Tibial nerve (tissue), 4 donors: ENCODE results near the gene EHF. TPM values are rescaled to one million over a fixed set of nuclear protein-coding genes. Genes with fewer than 3 reads are reported as not detected.

Experiments
- DNase-seq, 2 donors: peaks; one replicate each; pipeline ENCODE4 v3.0.0-alpha.2; 2019; ENCODE audit warnings: low spot score in 2 of 2
- H3K27ac ChIP-seq, 4 donors: fragments of 200-600 bp; sonication (generic) in 3 of 4; one replicate each; pipeline ENCODE4 v1.5.1; 2017 to 2019; ENCODE audit warnings: mild to moderate bottlenecking in 1 of 4
- H3K27me3 ChIP-seq, 2 donors: fragments of 200-600 bp; sonication (generic) in 1 of 2; one replicate each; pipeline versions ENCODE4 v1.5.1 to v1.6.0; 2017 to 2019
- H3K36me3 ChIP-seq, 3 donors: fragments of 200-600 bp; sonication (generic); one replicate each; pipeline ENCODE4 v1.5.1; 2018 to 2019
- H3K4me1 ChIP-seq, 4 donors: fragments of 200-600 bp; sonication (generic) in 3 of 4; one replicate each; pipeline ENCODE4 v1.5.1; 2017 to 2019
- H3K4me3 ChIP-seq, 4 donors: fragments of 200-600 bp; sonication (generic) in 3 of 4; one replicate each; pipeline ENCODE4 v1.5.1; 2017 to 2019; ENCODE audit warnings: mild to moderate bottlenecking in 1 of 4, moderate library complexity in 1 of 4
- H3K9me3 ChIP-seq, 4 donors: fragments of 200-600 bp; sonication (generic) in 3 of 4; one replicate each; pipeline ENCODE4 v1.5.1; 2017 to 2019
- EP300 ChIP-seq, 2 donors: sonication (generic); formaldehyde crosslinking; IDR thresholded peaks; one replicate each; pipeline ENCODE4 v1.6.1; 2017; ENCODE audit warnings: antibody characterized with exemption in 2 of 2, mild to moderate bottlenecking in 1 of 2
- POLR2A ChIP-seq, 2 donors: fragments of 450-650 bp; IDR thresholded peaks; one replicate each; pipeline ENCODE4 v1.6.1; 2017; ENCODE audit warnings: antibody characterized with exemption in 2 of 2, mild to moderate bottlenecking in 2 of 2, moderate library complexity in 2 of 2
- WGBS, 2 donors: methylation state at CpG; one replicate each; pipeline ENCODE4 v1.1.5; 2018; 5-methylcytosine and 5-hydroxymethylcytosine counted together
- total RNA-seq, 4 donors: library from RNA; depleted of rRNA; stranded (reverse); fragments of >200 nt; gene quantifications; one replicate each; pipeline ENCODE4 v1.1.0, GENCODE V29; 2016
- TF ChIP-seq, protein P1 (sequence below), 5 experiments: fragments of 200-600 bp in 3 of 5; fragments of 450-650 bp in 2 of 5; sonication (generic) in 3 of 5; IDR thresholded peaks; one replicate each; pipeline ENCODE4 v1.5.1; 2016 to 2019; ENCODE audit warnings: antibody characterized with exemption in 5 of 5, mild to moderate bottlenecking in 3 of 5, moderate library complexity in 2 of 5

Gene EHF
- total RNA-seq, 4 donors from 2014 or later: 0.22 TPM; not detected in 3

DNA sequence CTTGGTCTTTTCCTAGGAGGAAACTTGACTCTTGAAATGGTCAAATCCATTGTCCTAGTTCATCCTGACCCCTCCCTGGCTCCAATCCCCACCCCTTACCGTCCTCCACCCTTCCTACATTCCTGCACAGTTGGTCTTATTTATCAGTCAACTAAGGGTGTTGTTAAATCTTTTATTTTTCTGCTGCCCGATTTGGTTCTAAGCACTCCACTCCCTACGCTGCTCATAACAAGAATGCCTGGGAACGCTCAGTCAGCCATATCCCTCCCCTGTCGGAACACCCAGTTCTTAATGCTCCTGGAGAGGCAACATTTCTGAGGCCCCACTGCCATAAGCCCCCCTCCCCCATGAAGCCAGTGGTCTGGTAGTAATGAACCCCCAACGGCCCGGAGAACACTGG lies 9.7 kb downstream of the EHF start:
- Histone ChIP-seq H3K4me1 (peaks cover 0 to 25% (median 0%) of the 10 kb centered on the region in 4 donors), H3K27ac (no peak overlapping the region), H3K27me3 (peaks cover 0 to 13% of the 10 kb centered on the region in 2 donors), H3K9me3 (no peaks in the 10 kb centered on the region), H3K4me3 (no peak overlapping the region), H3K36me3 (no peaks in the 10 kb centered on the region)
- 68 to 73% methylated on average over 7 of the region's 7 CpGs for WGBS, 2 donors
- no peak for DNase-seq
- TF ChIP-seq, protein P1, sequence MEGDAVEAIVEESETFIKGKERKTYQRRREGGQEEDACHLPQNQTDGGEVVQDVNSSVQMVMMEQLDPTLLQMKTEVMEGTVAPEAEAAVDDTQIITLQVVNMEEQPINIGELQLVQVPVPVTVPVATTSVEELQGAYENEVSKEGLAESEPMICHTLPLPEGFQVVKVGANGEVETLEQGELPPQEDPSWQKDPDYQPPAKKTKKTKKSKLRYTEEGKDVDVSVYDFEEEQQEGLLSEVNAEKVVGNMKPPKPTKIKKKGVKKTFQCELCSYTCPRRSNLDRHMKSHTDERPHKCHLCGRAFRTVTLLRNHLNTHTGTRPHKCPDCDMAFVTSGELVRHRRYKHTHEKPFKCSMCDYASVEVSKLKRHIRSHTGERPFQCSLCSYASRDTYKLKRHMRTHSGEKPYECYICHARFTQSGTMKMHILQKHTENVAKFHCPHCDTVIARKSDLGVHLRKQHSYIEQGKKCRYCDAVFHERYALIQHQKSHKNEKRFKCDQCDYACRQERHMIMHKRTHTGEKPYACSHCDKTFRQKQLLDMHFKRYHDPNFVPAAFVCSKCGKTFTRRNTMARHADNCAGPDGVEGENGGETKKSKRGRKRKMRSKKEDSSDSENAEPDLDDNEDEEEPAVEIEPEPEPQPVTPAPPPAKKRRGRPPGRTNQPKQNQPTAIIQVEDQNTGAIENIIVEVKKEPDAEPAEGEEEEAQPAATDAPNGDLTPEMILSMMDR (IDR thresholded peaks at IDR 0.05): no peak
- no peak for TF ChIP-seq POLR2A (IDR thresholded peaks at IDR 0.05)
- no peak for TF ChIP-seq EP300 (IDR thresholded peaks at IDR 0.05)

DNA sequence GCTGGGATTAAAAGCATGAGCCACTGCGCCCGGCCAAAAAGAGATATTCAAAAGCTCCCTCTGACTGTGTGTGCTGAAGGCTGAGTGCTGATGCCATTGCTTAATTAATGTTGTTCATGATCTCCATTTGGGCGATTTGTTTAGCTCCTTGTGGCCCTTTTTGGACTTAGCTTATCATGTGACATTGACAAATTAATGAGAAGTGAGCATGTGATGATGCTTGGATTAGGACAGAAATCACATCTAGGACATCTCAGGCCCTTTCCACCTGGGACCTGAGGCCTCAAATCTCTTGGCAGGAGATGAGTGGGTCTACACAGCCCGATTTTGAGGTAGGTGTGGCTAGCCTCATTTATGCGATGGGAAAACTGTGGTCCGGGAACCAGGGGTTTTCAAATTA lies 10.4 kb downstream of the EHF start:
- WGBS, 2 donors: 87 to 90% methylated on average over 6 of the region's 6 CpGs
- Histone ChIP-seq H3K4me1 (peaks cover 0 to 25% (median 0%) of the 10 kb centered on the region in 4 donors), H3K27ac (no peak overlapping the region), H3K27me3 (peaks cover 0 to 6% of the 10 kb centered on the region in 2 donors), H3K4me3 (no peak overlapping the region), H3K9me3 (no peaks in the 10 kb centered on the region), H3K36me3 (no peaks in the 10 kb centered on the region)
- TF ChIP-seq POLR2A (IDR thresholded peaks at IDR 0.05): no peak
- TF ChIP-seq, protein P1 (IDR thresholded peaks at IDR 0.05): no peak
- DNase-seq: no peak

DNA sequence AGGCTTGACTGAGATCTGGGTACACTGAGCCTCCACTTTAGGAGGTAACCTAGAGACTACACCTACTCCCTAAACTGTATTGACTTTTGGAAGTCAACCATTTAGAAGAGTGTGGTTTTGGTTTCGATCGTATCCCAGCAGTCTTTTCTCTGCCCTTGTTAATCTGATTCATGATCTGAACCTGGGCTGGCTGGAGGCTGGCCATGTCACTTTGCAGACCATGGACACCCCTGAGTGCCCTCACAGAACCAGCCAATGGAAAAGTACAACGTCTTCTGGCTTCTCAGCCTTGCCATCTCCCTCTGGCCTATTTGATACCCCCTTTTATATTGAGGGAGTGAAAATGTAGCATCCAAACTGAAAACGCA lies 10.8 kb downstream of the EHF start:
- WGBS, 2 donors: 53% methylated on average over 4 of the region's 4 CpGs
- H3K27me3 ChIP-seq: peaks cover 0 to 2% of the 10 kb centered on the region in 2 donors
- H3K27ac ChIP-seq: no peak overlapping the region

DNA sequence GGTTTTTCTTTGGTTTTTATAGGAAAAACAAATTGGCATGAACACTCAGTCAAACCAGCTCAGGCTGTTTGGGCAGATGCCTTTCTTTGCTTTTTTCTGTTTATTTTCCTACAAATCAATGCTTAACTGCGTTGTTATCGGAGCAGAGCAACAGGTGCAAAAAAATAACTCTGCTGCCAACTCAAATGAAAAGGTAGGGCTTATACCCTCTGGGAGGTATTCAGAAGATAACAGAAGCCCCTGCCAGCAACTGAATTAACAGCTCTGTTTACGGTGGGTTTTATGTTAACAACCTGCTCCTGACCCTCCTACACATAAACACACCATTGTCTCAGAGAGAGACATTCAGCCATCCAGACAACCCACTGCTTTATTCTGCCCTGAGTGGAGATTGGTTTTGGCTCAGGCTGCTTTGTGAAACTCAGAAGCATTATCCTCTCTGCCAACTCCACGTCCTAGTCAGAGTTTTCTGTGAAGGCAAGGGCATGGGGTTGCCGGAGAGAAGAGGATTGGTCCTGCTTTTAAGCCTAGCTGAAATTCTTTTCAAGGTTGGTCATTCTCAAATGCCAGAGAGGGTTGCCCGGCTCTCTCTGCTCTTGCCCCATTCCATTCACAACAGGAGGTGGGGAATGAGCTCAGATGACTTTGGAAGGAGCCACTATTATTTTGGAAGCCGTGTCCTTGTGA lies 11.4 kb downstream of the EHF start:
- H3K4me3 ChIP-seq: no peak overlapping the region
- H3K9me3 ChIP-seq: no peaks in the 10 kb centered on the region
- DNase-seq: no peak
- peaks cover 0 to 25% (median 0%) of the 10 kb centered on the region in 4 donors for H3K4me1 ChIP-seq
- WGBS, 2 donors: 27 to 33% methylated on average over 7 of the region's 7 CpGs
- TF ChIP-seq EP300 (IDR thresholded peaks at IDR 0.05) (no peak), POLR2A (IDR thresholded peaks at IDR 0.05) (no peak)
- TF ChIP-seq, protein P1 (IDR thresholded peaks at IDR 0.05): no peak
- H3K27ac ChIP-seq: no peak overlapping the region
- H3K27me3 ChIP-seq: no peaks in the 10 kb centered on the region
- no peaks in the 10 kb centered on the region for H3K36me3 ChIP-seq

More for the DNA sequence above, 10.8 kb downstream of the EHF start:
- H3K9me3 ChIP-seq: no peaks in the 10 kb centered on the region
- no peaks in the 10 kb centered on the region for H3K36me3 ChIP-seq
- H3K4me1 ChIP-seq: peaks cover 0 to 25% (median 0%) of the 10 kb centered on the region in 4 donors
- H3K4me3 ChIP-seq: no peak overlapping the region
- no peak for DNase-seq
- TF ChIP-seq POLR2A (IDR thresholded peaks at IDR 0.05) (no peak), EP300 (IDR thresholded peaks at IDR 0.05) (no peak)
- TF ChIP-seq, protein P1 (IDR thresholded peaks at IDR 0.05): no peak

DNA sequence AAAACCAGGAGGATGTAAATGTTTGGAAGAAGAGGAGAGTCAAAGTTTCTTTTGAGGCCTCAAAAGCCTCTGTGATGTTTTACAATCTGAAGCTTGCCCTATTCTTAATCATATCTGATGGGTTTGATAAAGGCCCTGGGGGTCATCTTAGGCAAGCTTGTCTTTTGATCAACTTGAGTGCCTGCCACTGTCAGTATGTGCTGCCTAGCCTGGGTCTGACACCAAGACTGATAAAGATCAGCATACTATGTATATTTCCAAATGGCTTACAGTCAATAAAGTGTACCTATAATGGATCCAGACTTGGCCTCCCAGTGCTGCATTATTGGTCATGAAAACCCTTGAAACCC lies 12.7 kb downstream of the EHF start:
- H3K36me3 ChIP-seq: no peaks in the 10 kb centered on the region
- no peak overlapping the region for H3K27ac ChIP-seq
- no peaks in the 10 kb centered on the region for H3K9me3 ChIP-seq
- no peak overlapping the region for H3K4me3 ChIP-seq
- DNase-seq: no peak
- H3K4me1 ChIP-seq: peaks cover 0 to 25% (median 0%) of the 10 kb centered on the region in 4 donors
- no peaks in the 10 kb centered on the region for H3K27me3 ChIP-seq
- TF ChIP-seq EP300 (IDR thresholded peaks at IDR 0.05) (no peak), POLR2A (IDR thresholded peaks at IDR 0.05) (no peak)
- TF ChIP-seq, protein P1 (IDR thresholded peaks at IDR 0.05): no peak
